ENCODE measurements around the gene CCNH. TPM values are rescaled to one million over a fixed set of nuclear protein-coding genes. Genes with fewer than 3 reads are reported as not detected.

Gene CCNH
- total RNA-seq, 2 experiments from 2014 or later, result 309 to 311 TPM

DNA sequence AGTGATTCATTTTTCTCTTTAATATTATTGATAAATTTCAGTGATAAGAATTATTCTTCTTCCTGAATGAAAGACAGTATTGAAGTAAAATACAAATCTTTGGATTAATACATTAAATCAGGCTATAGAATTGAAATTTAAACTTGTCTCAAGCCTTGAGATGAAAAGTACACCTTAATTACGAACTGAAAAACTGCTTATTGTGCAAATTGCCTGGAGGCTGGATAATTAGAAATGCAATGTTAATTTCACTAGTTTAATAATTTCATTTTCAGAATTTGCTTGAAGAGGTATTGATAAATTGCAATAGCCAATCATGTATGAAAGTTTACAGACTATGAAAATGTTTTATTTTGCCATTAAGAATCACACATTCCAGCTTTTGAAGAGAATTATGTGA lies 11.0 kb upstream of the CCNH start:
- POLR2A ChIA-PET, result no interaction called here
- no peaks in the 10 kb centered on the region for H3K27me3 ChIP-seq (ENCODE audit: control insufficient read depth in 1 of 2, insufficient read depth in 2 of 2, low read length in 2 of 2)
- H3K9me3 Mint-ChIP-seq, result no peaks in the 10 kb centered on the region

DNA sequence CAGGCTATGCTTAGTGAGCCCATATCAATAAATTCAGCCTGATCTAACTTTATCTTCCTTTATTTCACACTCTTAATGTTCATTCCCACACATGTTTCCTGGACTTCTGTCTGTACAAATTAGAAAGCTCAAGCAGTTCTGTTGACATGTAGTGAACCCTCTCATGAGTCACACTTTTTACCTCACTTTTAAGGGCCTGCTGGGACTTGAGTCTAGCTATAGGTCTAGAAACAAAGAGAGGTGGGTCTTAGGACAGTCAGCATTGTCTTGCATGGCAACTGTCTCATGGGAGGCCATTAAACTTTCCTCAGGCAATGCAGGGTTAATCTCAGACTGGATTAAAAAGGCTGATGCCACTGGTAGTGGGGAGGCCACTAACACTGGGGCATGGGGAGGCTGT lies 8.6 kb upstream of the CCNH start:
- ATAC-seq (ENCODE audit: poor library complexity), result no peak
- Histone ChIP-seq H3K9me3 (ENCODE audit: control insufficient read depth in 1 of 2, insufficient read depth in 1 of 2, low read length in 2 of 2) (no peaks in the 10 kb centered on the region), H3K27me3 (ENCODE audit: control insufficient read depth in 1 of 2, insufficient read depth in 2 of 2, low read length in 2 of 2) (no peaks in the 10 kb centered on the region), H3K27ac (ENCODE audit: low read depth in 1 of 2, low read length in 2 of 2) (no peak overlapping the region), H3K4me1 (ENCODE audit: insufficient read depth, low read length) (no peaks in the 10 kb centered on the region), H3K36me3 (ENCODE audit: insufficient read depth, low read length) (no peaks in the 10 kb centered on the region), H3K4me3 (ENCODE audit: low read length) (no peak overlapping the region)
- no peak for DNase-seq
- Mint-ChIP-seq H3K27me3 (no peaks in the 10 kb centered on the region), H3K27ac (no peak overlapping the region), H3K4me3 (no peak overlapping the region), H3K9me3 (no peaks in the 10 kb centered on the region), H3K36me3 (ENCODE audit: low read depth) (no peaks in the 10 kb centered on the region), H3K4me1 (ENCODE audit: low read depth) (no peaks in the 10 kb centered on the region)
- ChIA-PET POLR2A (no interaction called here), CTCF (no interaction called here)
- intact Hi-C loops (cut with DNase I, micrococcal nuclease), result loop anchor here in 1 of 2 experiments (10.0 kb wide), 1 partner anchor 1273 kb away; no protein-coding TSS in a partner anchor
- TF ChIP-seq, protein P1, sequence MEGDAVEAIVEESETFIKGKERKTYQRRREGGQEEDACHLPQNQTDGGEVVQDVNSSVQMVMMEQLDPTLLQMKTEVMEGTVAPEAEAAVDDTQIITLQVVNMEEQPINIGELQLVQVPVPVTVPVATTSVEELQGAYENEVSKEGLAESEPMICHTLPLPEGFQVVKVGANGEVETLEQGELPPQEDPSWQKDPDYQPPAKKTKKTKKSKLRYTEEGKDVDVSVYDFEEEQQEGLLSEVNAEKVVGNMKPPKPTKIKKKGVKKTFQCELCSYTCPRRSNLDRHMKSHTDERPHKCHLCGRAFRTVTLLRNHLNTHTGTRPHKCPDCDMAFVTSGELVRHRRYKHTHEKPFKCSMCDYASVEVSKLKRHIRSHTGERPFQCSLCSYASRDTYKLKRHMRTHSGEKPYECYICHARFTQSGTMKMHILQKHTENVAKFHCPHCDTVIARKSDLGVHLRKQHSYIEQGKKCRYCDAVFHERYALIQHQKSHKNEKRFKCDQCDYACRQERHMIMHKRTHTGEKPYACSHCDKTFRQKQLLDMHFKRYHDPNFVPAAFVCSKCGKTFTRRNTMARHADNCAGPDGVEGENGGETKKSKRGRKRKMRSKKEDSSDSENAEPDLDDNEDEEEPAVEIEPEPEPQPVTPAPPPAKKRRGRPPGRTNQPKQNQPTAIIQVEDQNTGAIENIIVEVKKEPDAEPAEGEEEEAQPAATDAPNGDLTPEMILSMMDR (IDR thresholded peaks at IDR 0.05), result no peak

More for the DNA sequence above, 11.0 kb upstream of the CCNH start:
- Histone ChIP-seq H3K27ac (ENCODE audit: low read depth in 1 of 2, low read length in 2 of 2) (no peak overlapping the region), H3K9me3 (ENCODE audit: control insufficient read depth in 1 of 2, insufficient read depth in 1 of 2, low read length in 2 of 2) (no peaks in the 10 kb centered on the region), H3K36me3 (ENCODE audit: insufficient read depth, low read length) (no peaks in the 10 kb centered on the region), H3K4me3 (ENCODE audit: low read length) (no peak overlapping the region), H3K4me1 (ENCODE audit: insufficient read depth, low read length) (no peaks in the 10 kb centered on the region)
- Mint-ChIP-seq H3K36me3 (ENCODE audit: low read depth) (no peaks in the 10 kb centered on the region), H3K27ac (no peak overlapping the region), H3K4me3 (no peak overlapping the region), H3K4me1 (ENCODE audit: low read depth) (no peaks in the 10 kb centered on the region), H3K27me3 (no peaks in the 10 kb centered on the region)
- DNase-seq (no peak), ATAC-seq (ENCODE audit: poor library complexity) (no peak)
- intact Hi-C loops (cut with DNase I, micrococcal nuclease), result loop anchor here in 1 of 2 experiments (10.0 kb wide), 1 partner anchor 1271 kb away; no protein-coding TSS in a partner anchor
- CTCF ChIA-PET, result no interaction called here
- TF ChIP-seq, protein P1 (IDR thresholded peaks at IDR 0.05), result no peak

DNA sequence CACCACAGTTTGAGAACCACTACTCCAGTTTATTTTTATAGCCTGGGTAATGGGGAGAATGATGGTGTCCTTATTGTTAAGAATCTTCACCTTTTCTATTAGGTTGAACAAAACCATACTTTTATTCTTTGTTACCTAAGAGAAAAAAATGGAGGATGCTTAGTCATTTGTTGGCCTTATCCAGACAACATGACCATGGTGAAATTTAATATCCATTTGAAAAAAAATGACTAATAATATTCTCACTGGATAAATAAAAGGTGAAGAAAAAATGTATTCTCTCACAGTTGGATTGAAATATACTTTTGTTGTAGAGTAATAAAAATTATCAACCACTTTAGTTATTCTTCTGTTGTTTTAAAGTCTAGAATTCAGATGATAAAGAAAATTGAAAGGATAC lies 5.8 kb upstream of the CCNH start:
- ATAC-seq (ENCODE audit: poor library complexity), result no peak
- intact Hi-C loops (cut with DNase I, micrococcal nuclease), result no loop called here
- CTCF ChIA-PET, result no interaction called here

More for the DNA sequence above, 5.8 kb upstream of the CCNH start:
- H3K4me1 ChIP-seq (ENCODE audit: insufficient read depth, low read length), result no peaks in the 10 kb centered on the region
- Mint-ChIP-seq H3K27ac (no peak overlapping the region), H3K4me3 (no peak overlapping the region), H3K27me3 (no peaks in the 10 kb centered on the region), H3K36me3 (ENCODE audit: low read depth) (no peaks in the 10 kb centered on the region), H3K9me3 (no peaks in the 10 kb centered on the region), H3K4me1 (ENCODE audit: low read depth) (peaks cover under 1% of the 10 kb centered on the region)
- DNase-seq, result no peak
- H3K27ac ChIP-seq (ENCODE audit: low read depth in 1 of 2, low read length in 2 of 2), result no peak overlapping the region
- H3K27me3 ChIP-seq (ENCODE audit: control insufficient read depth in 1 of 2, insufficient read depth in 2 of 2, low read length in 2 of 2), result no peaks in the 10 kb centered on the region
- TF ChIP-seq, protein P1 (IDR thresholded peaks at IDR 0.05), result no peak
- no peaks in the 10 kb centered on the region for H3K36me3 ChIP-seq (ENCODE audit: insufficient read depth, low read length)
- no peaks in the 10 kb centered on the region for H3K9me3 ChIP-seq (ENCODE audit: control insufficient read depth in 1 of 2, insufficient read depth in 1 of 2, low read length in 2 of 2)
- POLR2A ChIA-PET, result no interaction called here
- H3K4me3 ChIP-seq (ENCODE audit: low read length), result no peak overlapping the region

Data from CD4-positive, alpha-beta T cell (primary cell).